GM12878 (cell line): ENCODE measurements around the gene IFIH1.

Experiments used
- NFYB ChIP-seq: IDR thresholded peaks from 2 replicates; pipeline ENCODE4 v1.6.1; 2011; ENCODE audit warnings: low read depth, mild to moderate bottlenecking, low read length, improper control_type of control experiment, moderate library complexity; ENCODE audit not compliant: insufficient read depth
- NR2C2 ChIP-seq: IDR thresholded peaks from 2 replicates; pipeline ENCODE4 v1.6.1; 2011; ENCODE audit warnings: borderline replicate concordance, low read depth; ENCODE audit not compliant: control insufficient read depth, insufficient read length
- POLR2A ChIP-seq: IDR thresholded peaks from 2 replicates; pipeline ENCODE4 v1.6.1; 2011; ENCODE audit warnings: low read depth, mild to moderate bottlenecking, low read length
- YY1 ChIP-seq: IDR thresholded peaks from 2 replicates; pipeline ENCODE4 v1.6.1; 2011; ENCODE audit warnings: low read depth, mild to moderate bottlenecking, low read length
- TF ChIP-seq, protein P1 (sequence below), 3 experiments: IDR thresholded peaks in 2 of 3; conservative IDR thresholded peaks in 1 of 3; 2 replicates each; pipeline ENCODE4 v1.5.1; 2011; ENCODE audit warnings: low read depth in 3 of 3, low read length in 3 of 3, mild to moderate bottlenecking in 3 of 3, control low read depth in 2 of 3, moderate library complexity in 2 of 3, inconsistent platforms in 1 of 3, mixed read lengths in 1 of 3; ENCODE audit not compliant: control insufficient read depth in 2 of 3, insufficient read depth in 1 of 3; ENCODE audit errors: extremely low read depth in 1 of 3
- TF ChIP-seq, protein P2 (sequence below): IDR thresholded peaks from 2 replicates; pipeline ENCODE4 v1.6.1; 2012; ENCODE audit warnings: low read depth, low read length, improper control_type of control experiment

- TF ChIP-seq, protein P1, sequence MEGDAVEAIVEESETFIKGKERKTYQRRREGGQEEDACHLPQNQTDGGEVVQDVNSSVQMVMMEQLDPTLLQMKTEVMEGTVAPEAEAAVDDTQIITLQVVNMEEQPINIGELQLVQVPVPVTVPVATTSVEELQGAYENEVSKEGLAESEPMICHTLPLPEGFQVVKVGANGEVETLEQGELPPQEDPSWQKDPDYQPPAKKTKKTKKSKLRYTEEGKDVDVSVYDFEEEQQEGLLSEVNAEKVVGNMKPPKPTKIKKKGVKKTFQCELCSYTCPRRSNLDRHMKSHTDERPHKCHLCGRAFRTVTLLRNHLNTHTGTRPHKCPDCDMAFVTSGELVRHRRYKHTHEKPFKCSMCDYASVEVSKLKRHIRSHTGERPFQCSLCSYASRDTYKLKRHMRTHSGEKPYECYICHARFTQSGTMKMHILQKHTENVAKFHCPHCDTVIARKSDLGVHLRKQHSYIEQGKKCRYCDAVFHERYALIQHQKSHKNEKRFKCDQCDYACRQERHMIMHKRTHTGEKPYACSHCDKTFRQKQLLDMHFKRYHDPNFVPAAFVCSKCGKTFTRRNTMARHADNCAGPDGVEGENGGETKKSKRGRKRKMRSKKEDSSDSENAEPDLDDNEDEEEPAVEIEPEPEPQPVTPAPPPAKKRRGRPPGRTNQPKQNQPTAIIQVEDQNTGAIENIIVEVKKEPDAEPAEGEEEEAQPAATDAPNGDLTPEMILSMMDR (IDR thresholded peaks at IDR 0.05 in 2 of 3, conservative IDR thresholded peaks at IDR 0.05 in 1 of 3; ENCODE audit: control insufficient read depth in 2 of 3, extremely low read depth in 1 of 3, insufficient read depth in 1 of 3, low read depth in 3 of 3, low read length in 3 of 3), result no peak
- no peak for TF ChIP-seq NFYB
- TF ChIP-seq POLR2A, result no peak
- TF ChIP-seq, protein P2, sequence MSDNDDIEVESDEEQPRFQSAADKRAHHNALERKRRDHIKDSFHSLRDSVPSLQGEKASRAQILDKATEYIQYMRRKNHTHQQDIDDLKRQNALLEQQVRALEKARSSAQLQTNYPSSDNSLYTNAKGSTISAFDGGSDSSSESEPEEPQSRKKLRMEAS, result no peak
- TF ChIP-seq YY1, result no peak
- TF ChIP-seq NR2C2, result no peak
Observed at GRCh38 chr2:162267996-162268395, 50.5 kb downstream of the IFIH1 start.
